Activated T-cell treated with anti-CD3 and anti-CD28 coated beads for 1 hour (primary cell): ENCODE results near the gene ARHGAP32.

ENCODE experiments used
- DNase-seq: peaks from one replicate; pipeline ENCODE4 v3.0.0-alpha.2; 2020; ENCODE audit warnings: low read depth

ARHGAP32 gene

DNA sequence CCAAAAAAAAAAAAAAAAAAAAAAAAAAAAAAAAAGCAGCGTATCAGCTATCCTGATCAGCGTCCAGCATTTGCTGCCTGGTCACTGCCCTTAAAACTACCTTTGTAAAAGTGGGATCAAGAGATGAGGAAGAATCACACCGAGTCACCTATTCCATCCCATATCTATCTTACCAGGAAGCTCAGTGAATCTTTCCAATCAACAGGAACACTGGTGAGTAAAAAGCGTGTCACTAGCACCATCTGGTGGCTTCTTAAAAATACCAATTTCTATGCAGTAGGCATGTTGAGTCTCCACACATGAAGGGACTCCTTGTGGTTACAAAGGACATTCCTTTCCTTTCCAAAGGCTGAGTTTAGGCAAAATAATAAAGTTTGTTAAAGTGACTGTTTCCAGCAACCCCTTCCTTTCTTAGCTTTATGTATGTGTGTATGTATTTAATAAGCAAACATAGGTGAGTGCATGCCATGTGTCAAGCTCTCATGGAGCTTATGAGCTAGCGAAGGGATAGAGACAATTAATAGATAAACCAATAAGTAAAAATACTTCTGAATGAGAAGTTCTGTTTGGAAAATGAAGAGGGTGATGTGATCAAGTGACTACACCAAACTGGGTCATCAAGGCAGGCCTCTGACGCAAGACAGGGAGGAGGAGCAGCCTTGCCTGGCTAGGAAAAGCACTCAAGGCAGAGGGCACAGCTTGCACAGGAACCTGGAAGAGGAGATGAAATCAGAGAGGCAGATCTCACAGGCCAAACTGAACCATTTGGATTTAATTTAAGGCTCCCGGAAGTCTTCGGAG is 235.5 kb downstream of the ARHGAP32 start:
- DNase-seq = no peak

DNA sequence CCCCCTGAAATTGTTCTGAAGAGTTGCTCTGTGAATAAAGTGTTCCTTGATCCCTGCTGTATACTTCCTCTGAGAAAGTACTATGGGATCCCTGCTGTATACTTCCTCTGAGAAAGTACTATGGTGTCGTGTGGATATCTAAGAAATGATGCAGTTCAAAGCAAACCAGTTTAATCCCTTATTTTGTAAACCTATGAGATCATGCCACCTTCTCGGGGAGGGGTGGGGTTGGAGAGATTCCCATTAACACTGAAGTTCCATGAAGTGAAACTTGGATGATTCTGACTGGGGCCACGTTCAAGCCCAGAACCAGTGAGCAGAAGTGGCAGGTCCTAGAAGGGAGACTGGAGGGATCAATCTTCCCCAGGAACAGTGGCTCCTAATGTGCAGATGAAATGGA is 236.5 kb downstream of the ARHGAP32 start:
- no peak for DNase-seq

GRCh38 chr11:128953151-128953550 is 239.0 kb downstream of the ARHGAP32 start:
- DNase-seq = no peak

DNA sequence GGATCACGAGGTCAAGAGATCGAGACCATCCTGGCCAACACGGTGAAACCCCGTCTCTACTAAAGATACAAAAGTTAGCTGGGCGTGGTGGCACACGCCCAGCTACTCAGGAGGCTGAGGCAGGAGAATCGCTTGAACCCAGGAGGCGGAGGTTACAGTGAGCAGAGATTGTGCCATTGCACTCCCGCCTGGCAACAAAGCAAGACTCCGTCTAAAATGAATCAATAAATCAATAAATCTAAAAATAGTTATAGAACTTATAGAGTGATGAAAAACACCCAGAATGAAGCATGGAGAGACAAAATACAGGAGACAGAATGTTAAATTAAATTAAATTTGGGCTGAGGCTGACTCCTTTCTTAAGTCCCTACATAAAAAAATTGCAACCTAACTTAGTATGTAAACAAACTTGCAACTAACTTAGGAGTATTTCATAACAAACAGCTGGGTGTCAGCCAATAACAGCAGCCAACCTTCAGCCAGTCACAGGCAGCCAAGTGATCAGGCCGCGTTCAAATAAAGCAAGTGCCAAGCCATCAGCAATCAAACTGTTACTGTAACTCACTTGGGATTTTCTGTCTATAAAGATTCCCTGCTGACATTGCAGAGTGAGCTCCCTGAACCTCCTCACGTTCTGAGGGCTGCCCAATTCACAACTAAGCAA is 242.2 kb downstream of the ARHGAP32 start:
- DNase-seq = no peak

- DNase-seq = no peak
These were observed 243.5 kb downstream of the ARHGAP32 start for GRCh38 chr11:128948583-128948982.

DNA sequence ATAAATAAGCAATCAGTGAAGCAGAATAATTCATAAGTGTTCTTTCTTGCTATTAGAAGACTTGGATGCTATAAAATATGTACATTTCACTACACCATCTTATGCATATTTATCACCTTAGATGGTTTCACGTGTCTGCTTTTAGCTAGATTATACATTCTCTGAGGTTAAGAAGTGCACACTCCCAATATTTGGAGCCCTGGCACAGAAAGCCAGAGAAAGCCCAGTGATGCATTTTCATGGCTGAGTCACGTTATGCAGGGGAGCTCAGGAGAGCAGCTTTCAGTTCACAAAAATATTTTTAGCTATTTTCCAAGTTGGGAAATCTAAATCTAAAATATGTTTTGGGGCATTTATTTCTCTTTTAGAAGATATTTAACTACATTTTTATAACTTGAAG is 244.4 kb downstream of the ARHGAP32 start:
- DNase-seq = no peak

DNA sequence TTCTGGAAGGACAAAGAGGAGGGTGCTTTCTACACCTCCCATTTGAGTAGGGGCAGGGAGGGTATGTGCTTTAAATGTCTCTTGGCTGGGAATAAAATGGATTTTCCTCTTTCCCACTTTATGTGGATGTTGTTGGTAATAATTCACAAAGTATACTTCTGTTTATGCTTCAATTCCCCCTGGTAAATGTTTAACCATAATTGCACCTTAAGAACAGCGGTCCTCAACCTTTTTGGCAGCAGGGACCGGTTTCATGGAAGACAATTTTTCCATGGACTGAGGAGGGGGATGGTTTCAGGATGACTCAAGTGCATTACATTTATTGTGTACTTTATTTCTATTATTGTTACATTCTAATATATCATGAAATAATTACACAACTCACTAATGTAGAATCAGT is 245.5 kb downstream of the ARHGAP32 start:
- no peak for DNase-seq

DNA sequence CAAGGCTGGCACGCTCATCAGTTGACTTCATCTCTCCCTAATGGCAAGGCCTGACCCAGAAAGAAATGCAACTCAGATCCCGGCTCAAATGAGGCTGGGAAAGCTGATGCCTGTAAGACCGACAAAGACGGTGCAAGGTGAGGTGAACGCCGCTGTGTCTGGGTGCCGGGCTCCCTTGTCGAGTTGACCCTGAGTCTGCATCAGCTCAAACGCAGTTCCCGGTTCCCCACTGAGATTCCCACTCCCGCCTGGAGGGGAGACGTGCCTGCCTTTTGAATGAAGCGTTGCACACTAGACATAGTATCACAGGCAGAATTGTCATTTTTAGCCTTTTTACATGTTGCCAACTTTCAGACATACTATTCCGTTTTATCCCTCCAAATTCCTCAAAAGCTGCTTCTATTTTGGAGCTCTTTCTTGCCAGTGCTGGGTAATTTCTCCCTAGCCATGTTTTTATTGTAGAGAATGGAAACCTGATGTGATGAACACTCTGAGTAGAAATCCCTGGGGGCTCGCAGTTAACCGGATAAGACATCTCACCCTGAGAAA is 248.6 kb downstream of the ARHGAP32 start:
- DNase-seq = no peak

GRCh38 chr11:128942817-128943427 is 249.2 kb downstream of the ARHGAP32 start, which contains the start of gene TP53AIP1:
TP53AIP1 (minus strand) TSS chr11:128942871; CDS start chr11:128937818, 5,053 bp downstream.
- no peak for DNase-seq

- DNase-seq = no peak
These were observed 249.9 kb downstream of the ARHGAP32 start for GRCh38 chr11:128942272-128942612.

DNA sequence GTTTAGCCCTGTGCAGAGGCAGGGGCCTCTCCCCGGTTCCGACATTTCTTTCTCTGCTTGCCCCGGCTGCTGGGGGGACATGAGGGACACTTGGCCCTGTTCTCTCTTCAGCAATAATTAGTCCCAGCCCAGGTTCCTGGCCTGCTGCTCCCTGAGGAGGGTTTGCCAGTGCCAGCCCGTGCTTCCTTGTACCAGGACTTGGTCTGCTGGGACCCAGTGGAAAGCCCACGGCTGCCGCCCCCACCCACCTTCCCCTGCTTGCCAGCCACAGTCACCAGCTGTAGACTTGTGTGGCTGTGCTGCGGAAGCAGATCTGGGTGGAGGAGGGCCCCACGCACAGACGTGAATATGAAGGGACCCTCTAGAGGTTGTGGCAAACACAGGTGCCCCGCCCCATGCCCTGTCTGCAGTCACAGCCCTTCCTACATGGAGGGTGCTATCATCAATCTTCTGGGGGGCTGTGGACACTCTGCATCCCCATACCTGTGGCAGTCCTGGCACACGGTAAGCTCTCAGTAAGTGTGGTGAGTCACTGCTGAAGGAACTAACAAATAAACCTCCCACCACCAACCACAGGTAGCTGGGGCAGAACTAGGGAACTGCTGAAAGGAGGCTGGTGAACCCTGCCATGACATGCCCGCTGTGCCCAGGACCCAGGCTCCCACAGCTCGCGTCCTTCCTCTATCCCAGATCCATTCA is 250.4 kb downstream of the ARHGAP32 start:
- no peak for DNase-seq

DNA sequence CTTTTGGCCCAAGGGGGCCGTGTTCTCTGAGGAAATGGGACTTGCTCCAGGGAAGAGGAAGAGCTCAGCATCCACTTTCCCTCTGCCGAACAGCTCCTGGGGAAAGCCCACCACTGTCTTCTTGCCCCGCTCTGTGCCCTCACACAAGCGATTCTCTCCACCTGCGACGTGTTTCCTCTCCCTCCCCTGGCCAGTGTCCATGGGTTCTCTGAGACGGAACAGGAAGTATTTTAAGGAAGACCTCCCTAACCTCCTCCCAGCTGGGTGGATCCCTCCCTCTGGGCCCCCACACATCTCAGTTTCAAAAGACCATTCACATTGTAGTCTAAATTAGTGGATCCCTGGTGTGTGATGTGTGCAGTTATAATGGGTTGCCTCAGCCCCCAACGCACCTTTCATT is 251.0 kb downstream of the ARHGAP32 start:
- DNase-seq = no peak

DNA sequence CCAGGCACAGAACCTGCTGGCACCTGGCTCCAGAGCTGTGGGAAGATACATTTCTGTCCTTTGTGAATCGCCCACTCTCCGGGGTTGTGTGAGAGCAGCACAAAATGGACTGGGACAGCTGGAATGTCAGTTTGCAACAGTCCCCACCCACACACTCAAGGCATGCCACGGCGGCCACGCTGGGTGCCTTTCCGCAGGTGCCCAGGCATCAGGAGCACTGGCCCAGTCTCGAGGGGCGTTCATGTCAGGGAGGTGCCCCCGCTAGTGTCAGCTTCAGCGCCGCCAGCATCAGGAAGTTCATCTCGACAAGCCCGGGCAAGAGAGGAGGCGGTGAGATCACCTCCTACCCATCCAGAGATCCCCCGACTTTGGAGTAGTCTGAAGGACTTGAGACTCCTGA is 251.5 kb downstream of the ARHGAP32 start:
- no peak for DNase-seq

- DNase-seq = no peak
These were observed 252.0 kb downstream of the ARHGAP32 start for GRCh38 chr11:128940156-128940555.

- no peak for DNase-seq
These were observed 252.5 kb downstream of the ARHGAP32 start for GRCh38 chr11:128939591-128939990.

GRCh38 chr11:128938156-128938885 is 253.8 kb downstream of the ARHGAP32 start:
- DNase-seq = no peak

GRCh38 chr11:128937480-128937879 is 254.6 kb downstream of the ARHGAP32 start:
- no peak for DNase-seq

DNA sequence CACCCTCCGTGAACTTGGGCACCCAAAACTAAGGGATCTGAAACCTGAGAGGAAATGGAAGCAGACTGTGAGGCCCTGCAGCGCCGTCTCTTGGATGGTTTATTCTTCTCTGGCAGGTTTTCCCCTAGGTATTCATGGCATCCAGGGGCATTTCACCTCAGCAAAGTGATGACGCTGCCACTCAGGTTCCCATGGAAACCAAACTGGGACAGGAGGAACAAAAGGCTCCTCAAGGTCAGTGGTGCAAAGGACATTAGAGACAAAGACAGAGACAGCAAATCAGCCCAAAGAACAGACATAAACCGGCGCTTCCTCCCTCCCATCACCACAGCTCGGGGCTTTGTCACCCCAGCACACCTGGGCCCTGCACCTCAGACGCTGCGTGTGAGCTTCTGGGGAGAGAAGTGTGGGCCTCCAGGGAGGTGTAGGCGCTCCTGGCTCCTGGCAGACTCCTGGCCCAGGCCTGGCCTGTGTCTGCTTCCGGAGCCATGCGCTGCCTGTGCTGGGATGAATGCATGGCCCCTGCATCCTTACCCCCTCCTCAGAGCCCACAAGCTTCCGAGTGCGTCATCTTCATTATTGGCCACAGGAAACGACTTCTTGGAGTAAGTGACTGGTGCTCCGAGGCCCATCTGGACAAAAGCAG is 255.4 kb downstream of the ARHGAP32 start:
- no peak for DNase-seq

GRCh38 chr11:128934926-128935325 is 257.2 kb downstream of the ARHGAP32 start:
- no peak for DNase-seq

DNA sequence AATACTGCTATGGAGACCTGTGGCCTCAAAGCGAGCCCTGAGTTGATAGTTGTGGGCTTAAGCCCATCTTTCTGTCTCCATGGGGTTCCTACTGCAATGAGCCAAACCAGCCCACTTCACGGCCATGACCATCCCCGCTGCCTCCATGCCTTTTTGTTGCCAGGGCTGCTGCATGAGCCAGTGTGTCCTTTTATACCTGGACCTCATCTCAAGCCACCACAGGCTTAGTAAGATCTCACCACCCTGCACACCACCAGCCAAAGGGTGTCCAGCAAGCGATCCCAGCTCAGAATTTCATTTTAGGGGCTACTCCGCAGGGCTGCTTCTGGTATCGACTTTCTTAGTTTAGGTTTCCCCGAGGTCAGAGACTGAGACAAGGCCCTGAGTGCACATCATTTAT is 257.8 kb downstream of the ARHGAP32 start:
- no peak for DNase-seq
